OCI-LY1 (cell line): ENCODE results near the gene PLXNA2.

Experiments
- CTCF ChIP-seq: fragments of 200-600 bp; sonication (generic), shearing (Covaris generic); IDR thresholded peaks from 2 replicates; pipeline ENCODE4 v1.5.1; 2017; ENCODE audit warnings: mild to moderate bottlenecking, antibody characterized with exemption, low read length, moderate library complexity, mixed read lengths
- EZH2 ChIP-seq: fragments of 200-600 bp; sonication (generic), shearing (Covaris generic); IDR thresholded peaks from 2 replicates; pipeline ENCODE4 v1.8.0; 2017; ENCODE audit warnings: borderline replicate concordance, mixed run types, mild to moderate bottlenecking, antibody characterized with exemption, low read length, moderate library complexity, mixed read lengths

- TF ChIP-seq EZH2 (no peak), CTCF (no peak)
Measured at GRCh38 chr1:208061632-208062031, 182.6 kb downstream of the PLXNA2 start.
